Heart right ventricle (tissue), 16 donors: ENCODE data around the gene EPHA8. TPM values are rescaled to one million over a fixed set of nuclear protein-coding genes. Genes with fewer than 3 reads are reported as not detected.

ENCODE experiments used
- ATAC-seq, 8 donors: fragments of 200-7000 bp; cut with Tn5 transposase; one replicate each; pipeline ENCODE4 v1.9.1; 2020; ENCODE audit warnings: mild to moderate bottlenecking in 8 of 8, moderate library complexity in 8 of 8, moderate number of reproducible peaks in 1 of 8
- DNase-seq, 2 donors: peaks; one replicate each; pipeline ENCODE4 v3.0.0-alpha.2; 2020
- H3K27ac ChIP-seq, 10 donors: fragments of 200-600 bp; sonication (generic) in 2 of 10; one replicate each; pipeline versions ENCODE4 v1.5.0 to v1.8.0; 2020 to 2022; ENCODE audit warnings: mild to moderate bottlenecking in 3 of 10
- H3K27me3 ChIP-seq, 7 donors: fragments of 200-600 bp; one replicate each; pipeline ENCODE4 v1.8.0; 2021 to 2022; ENCODE audit warnings: mild to moderate bottlenecking in 2 of 7
- H3K36me3 ChIP-seq, 9 donors: fragments of 200-600 bp; sonication (generic) in 1 of 9; one replicate each; pipeline versions ENCODE4 v1.5.0 to v1.8.0; 2020 to 2022; ENCODE audit warnings: mild to moderate bottlenecking in 2 of 9
- H3K4me1 ChIP-seq, 9 donors: fragments of 200-600 bp; sonication (generic) in 1 of 9; one replicate each; pipeline versions ENCODE4 v1.5.0 to v1.8.0; 2020 to 2022; ENCODE audit warnings: mild to moderate bottlenecking in 4 of 9
- H3K4me3 ChIP-seq, 10 donors: fragments of 200-600 bp; sonication (generic) in 2 of 10; one replicate each; pipeline versions ENCODE4 v1.5.0 to v1.8.0; 2020 to 2022; ENCODE audit warnings: mild to moderate bottlenecking in 7 of 10, moderate library complexity in 2 of 10
- H3K9me3 ChIP-seq, 11 donors: fragments of 200-600 bp in 10 of 11; sonication (generic) in 2 of 11; one replicate each; pipeline versions ENCODE4 v1.5.0 to v1.8.0; 2013 to 2022; ENCODE audit warnings: mild to moderate bottlenecking in 2 of 11, control low read depth in 1 of 11, moderate library complexity in 1 of 11
- WGBS, 2 donors: extraction: QIAGEN DNeasy Blood & Tissue Kit; methylation state at CpG; one replicate each; pipeline ENCODE4 v1.1.7; 2013; ENCODE audit warnings: inconsistent platforms in 1 of 2; 5-methylcytosine and 5-hydroxymethylcytosine counted together
- intact Hi-C, 10 donors: fragments of 100-400 bp; cut with DNase I; formaldehyde crosslinking; loops; one replicate each; pipeline versions ENCODE4 v1.11.1 to v1.14.2; 2022
- polyA plus RNA-seq, 2 donors: library from polyadenylated mRNA; stranded (reverse); fragments of 200-250 nt; gene quantifications; one replicate each; pipeline ENCODE4 v1.2.3, GENCODE V29; 2013
- total RNA-seq, 10 donors: library from RNA; stranded (reverse); fragmentation: NEBNext Ultra II Directional in 3 of 10; extraction: Animal tissue kit (Norgen Biotek cat#: 25700) in 3 of 10; gene quantifications; one replicate each; pipeline versions ENCODE4 v1.2.1 to v1.2.4, GENCODE V29; 2021 to 2023
- TF ChIP-seq, protein P1 (sequence below), 9 donors: fragments of 200-600 bp; sonication (generic) in 2 of 9; IDR thresholded peaks; one replicate each; pipeline versions ENCODE4 v1.5.0 to v1.8.0; 2021 to 2022; ENCODE audit warnings: antibody characterized with exemption in 9 of 9, mild to moderate bottlenecking in 5 of 9, moderate library complexity in 1 of 9
- donor health status: Arrhythmogenic right ventricular cardiomyopathy.
- donor health status: ischemic (EF 13 %, LVEDD 7.1; RV severe dilation, severe dysfunction).
- donor health status: healthy with polysubstance abuse.
- donor health status: DM: no; HTN: yes; CAD: no.
- donor health status: DM: no; HTN: no; CAD: no.
- donor health status: ischemic (EF 25% LVEDD 6.9; RV normal size, moderate dysfunction).
- donor health status: ischemic (EF 25% LVEDD 5.7; RV mildly dilated, moderate dysfunction).
- donor health status: healthy.
- donor health status: DM: yes; HTN: yes; CAD: no.
- donor health status: Ischemic cardiomyopathy.
- donor health status: ischemic (EF 35%, LVEDD 5.7; RV mildly dilated, moderate dysfunction).
- donor health status: nonischemic (EF 11% LVEDD 7.7; RV severe dilation, severe dysfunction).
- donor health status: DM: yes; HTN: yes; CAD: no.
- donor health status: PGD.
- donor health status: ischemic (EF 29% LVEDD 5.4; RV normal size, mild dysfunction).
- donor health status: nonischemic (EF 23%, LVEDD 6.1; RV moderate dilation, normal function).

The EPHA8 gene
- total and polyA plus RNA-seq, 12 donors = 0.12 to 0.30 TPM; not detected in 10

DNA sequence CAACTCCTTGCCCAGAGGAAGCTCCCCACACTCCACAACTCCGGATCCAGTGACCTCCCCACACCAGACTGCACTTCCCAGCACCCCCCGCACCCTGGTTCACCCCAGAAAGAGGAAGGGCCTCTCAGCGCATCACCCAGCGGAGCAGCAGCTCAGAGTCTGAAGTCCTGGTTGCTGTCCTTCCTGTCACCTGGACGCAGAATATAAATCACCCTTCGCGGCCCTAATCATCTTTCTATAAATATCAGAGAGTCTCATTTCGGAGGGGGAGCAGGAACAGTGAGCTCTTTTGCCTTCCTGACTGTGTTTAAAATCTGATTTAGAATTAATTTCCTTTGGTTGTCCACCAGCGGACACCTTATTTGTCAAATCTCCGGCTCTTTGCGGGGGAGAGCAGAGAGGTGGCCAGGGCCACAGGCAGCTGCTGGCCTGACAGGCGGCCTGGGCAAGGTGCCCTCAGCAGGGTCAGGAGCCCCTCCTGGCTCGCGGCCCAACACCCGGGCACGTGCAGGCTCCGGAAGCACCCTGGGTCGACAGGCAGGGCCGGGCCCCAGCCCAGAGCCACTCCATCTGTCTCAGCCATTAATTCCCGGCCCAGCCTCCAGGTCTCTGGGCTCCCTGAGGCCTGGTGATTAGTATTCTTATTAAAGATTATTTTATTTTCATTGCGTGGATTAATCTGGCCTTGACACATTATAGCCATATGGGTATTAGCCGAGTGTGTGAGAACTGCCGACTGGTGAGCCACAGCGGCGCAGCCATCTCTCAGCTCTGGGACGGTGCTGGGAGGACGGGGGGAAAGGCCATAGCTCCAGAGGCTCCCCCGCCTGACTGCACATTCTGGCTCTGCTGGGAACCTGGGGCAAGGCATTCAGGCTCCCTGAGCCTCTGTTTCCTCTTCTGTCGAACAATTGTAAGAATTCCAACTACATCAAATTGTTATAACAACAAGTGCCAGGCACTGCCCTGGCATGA, 19.7 kb downstream of the EPHA8 start:
- peaks cover 0 to 14% (median 0%) of the 10 kb centered on the region in 11 donors for H3K9me3 ChIP-seq
- TF ChIP-seq, protein P1, sequence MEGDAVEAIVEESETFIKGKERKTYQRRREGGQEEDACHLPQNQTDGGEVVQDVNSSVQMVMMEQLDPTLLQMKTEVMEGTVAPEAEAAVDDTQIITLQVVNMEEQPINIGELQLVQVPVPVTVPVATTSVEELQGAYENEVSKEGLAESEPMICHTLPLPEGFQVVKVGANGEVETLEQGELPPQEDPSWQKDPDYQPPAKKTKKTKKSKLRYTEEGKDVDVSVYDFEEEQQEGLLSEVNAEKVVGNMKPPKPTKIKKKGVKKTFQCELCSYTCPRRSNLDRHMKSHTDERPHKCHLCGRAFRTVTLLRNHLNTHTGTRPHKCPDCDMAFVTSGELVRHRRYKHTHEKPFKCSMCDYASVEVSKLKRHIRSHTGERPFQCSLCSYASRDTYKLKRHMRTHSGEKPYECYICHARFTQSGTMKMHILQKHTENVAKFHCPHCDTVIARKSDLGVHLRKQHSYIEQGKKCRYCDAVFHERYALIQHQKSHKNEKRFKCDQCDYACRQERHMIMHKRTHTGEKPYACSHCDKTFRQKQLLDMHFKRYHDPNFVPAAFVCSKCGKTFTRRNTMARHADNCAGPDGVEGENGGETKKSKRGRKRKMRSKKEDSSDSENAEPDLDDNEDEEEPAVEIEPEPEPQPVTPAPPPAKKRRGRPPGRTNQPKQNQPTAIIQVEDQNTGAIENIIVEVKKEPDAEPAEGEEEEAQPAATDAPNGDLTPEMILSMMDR (IDR thresholded peaks at IDR 0.05) = no peak
- H3K27ac ChIP-seq = peak overlapping the region; percentile 16 to 76 (median 65)
- no peaks in the 10 kb centered on the region for H3K36me3 ChIP-seq
- peak in 7 of 8 donors; percentile 51 to 87 (median 64) for ATAC-seq
- intact Hi-C loops = no loop called here
- peak in 1 of 2 donors; percentile 31 for DNase-seq
- H3K4me3 ChIP-seq = no peak overlapping the region
- peaks cover 0 to 13% (median 0%) of the 10 kb centered on the region in 7 donors for H3K27me3 ChIP-seq
- WGBS, 2 donors = 45 to 48% methylated on average over 28 to 29 of the region's 29 CpGs
- peaks cover 0 to 19% (median 4%) of the 10 kb centered on the region in 9 donors for H3K4me1 ChIP-seq

DNA sequence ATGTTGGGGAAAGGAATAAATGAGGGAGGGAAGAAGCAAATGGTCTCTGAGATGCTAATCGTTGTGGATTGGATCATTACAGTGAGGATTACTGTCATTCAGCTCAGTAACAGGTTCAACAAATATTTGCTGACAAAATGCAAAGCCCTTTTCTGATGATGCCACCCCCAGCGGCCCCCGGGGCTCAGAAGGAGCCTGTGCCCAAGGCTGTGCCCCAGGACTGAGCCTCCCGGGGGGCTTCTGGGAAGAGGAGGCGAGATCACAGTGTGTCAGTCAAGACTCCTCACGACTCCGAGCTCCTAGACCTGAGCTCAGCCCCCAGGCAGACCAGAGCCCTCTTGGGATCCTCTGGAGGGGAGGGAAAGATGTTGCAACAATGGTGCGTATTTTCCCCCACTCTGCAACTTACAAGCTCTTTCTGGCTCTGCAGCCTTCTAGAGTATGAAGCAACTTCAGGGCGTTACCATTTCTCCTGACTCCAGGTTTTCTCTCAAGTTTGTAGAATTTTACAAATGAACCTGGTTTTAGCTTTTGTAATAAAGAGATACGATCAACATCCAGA, 20.8 kb downstream of the EPHA8 start:
- H3K4me3 ChIP-seq = no peak overlapping the region
- no peak overlapping the region for H3K27ac ChIP-seq
- no peaks in the 10 kb centered on the region for H3K36me3 ChIP-seq
- peaks cover 0 to 13% (median 0%) of the 10 kb centered on the region in 7 donors for H3K27me3 ChIP-seq
- peaks cover 0 to 19% (median 4%) of the 10 kb centered on the region in 9 donors for H3K4me1 ChIP-seq
- ATAC-seq = no peak
- TF ChIP-seq, protein P1 (IDR thresholded peaks at IDR 0.05) = no peak
- 75 to 87% methylated on average over 10 of the region's 10 CpGs for WGBS, 2 donors
- peaks cover 0 to 3% (median 0%) of the 10 kb centered on the region in 11 donors for H3K9me3 ChIP-seq
- DNase-seq = no peak
- intact Hi-C loops = no loop called here

DNA sequence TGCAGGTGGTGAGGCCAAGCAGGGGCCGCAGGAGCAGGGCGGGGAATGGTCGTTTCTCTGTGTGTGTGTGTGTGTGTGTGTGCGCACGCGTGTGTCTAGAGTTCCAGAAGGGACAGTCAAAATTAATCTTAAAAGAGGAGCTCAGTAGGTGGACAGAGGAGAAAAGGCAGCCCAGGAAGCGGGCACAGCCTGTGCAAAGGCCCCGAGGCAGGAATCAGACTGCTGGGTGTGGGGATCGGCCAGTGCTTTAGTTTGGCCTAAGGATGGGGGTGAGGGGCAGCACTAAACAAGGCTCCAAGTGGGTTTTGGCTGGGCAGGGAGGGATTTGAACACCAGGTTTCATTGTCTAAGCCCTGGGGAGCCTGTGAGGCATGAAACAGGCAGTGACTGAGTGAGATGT, 21.7 kb downstream of the EPHA8 start:
- H3K36me3 ChIP-seq = no peaks in the 10 kb centered on the region
- H3K4me3 ChIP-seq = no peak overlapping the region
- no peak for ATAC-seq
- intact Hi-C loops = no loop called here
- H3K27ac ChIP-seq = no peak overlapping the region
- WGBS, 2 donors = 90 to 95% methylated on average over 9 of the region's 9 CpGs
- no peak for DNase-seq
- no peaks in the 10 kb centered on the region for H3K9me3 ChIP-seq
- H3K4me1 ChIP-seq = peaks cover 0 to 19% (median 4%) of the 10 kb centered on the region in 9 donors
- TF ChIP-seq, protein P1 (IDR thresholded peaks at IDR 0.05) = no peak
- peaks cover 0 to 13% (median 0%) of the 10 kb centered on the region in 7 donors for H3K27me3 ChIP-seq

DNA sequence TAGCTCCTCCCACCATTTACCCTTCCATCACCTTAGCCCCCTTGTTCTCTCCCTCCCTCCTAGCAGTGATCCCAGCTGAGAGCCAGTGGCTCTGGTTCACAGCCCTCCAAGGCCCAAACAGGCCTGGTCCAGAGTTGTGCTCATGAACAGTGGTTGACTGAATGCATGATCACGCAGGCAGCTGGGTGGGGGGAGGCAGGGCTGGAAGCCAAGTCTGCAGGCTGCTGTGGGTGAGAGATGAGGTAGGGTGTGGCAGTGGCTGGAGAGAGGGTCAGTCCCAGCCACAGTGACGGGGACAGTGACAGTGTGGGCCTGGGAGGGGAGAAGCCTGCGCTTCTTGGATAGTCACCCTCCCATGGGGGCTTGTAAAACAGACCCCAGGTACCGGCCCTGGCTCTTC, 22.2 kb downstream of the EPHA8 start:
- WGBS, 2 donors = 83% methylated on average over 4 of the region's 4 CpGs
- Histone ChIP-seq H3K4me3 (no peak overlapping the region), H3K36me3 (no peaks in the 10 kb centered on the region), H3K27me3 (peaks cover 0 to 15% (median 0%) of the 10 kb centered on the region in 7 donors), H3K27ac (no peak overlapping the region), H3K9me3 (no peaks in the 10 kb centered on the region), H3K4me1 (peaks cover 0 to 19% (median 4%) of the 10 kb centered on the region in 9 donors)
- intact Hi-C loops = no loop called here
- no peak for ATAC-seq
- TF ChIP-seq, protein P1 (IDR thresholded peaks at IDR 0.05) = no peak
- no peak for DNase-seq
